ENCODE measurements around the gene ASNSD1. TPM values are rescaled to one million over a fixed set of nuclear protein-coding genes. Genes with fewer than 3 reads are reported as not detected.

The ASNSD1 gene
- total and polyA plus RNA-seq, 2 of the 13 experiments (the other 11 are each of a cell fraction or from before 2014, with no cell fraction given), result 35.1 to 96.6 TPM

DNA sequence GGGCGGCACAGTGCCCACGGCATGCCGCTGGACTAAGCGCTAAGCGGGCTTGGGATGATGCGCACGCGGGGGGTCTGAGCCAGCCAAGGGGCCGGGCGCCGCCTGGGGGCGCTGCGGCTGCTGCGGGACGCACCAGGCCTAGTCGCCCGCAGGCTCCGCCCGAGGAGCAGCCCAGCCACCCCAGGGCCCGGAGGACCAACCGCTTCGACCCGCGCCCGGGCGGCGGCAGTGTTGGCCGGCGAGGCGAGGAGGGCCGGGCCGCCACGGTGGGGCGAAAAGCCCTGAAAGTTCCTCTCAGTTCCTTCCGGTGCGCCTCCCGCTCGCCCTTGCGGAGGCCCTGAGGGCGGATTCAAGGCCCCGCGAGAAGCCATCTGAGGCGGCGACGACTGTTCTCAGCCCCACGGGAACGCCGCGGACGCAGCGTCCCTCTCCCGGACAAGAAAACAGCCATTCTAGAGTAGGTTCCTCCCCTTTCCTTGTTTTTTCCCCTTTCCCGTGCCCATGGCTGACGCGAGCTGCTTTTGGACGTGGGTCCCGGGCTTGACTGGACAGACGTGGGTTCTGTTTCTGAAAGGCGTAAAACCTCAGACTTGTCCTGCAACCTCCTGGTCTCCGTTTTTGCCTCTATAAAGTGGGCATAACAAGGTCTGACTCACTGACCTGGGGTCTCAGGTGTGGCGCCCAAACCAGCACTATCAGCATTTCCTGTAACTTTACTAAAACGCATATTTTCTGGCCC, 13.3 kb downstream of the ASNSD1 start, which contains the start of gene ANKAR (continued):
- TF ChIP-seq ZNF318 (CRISPR knock-in tag; IDR thresholded peaks at IDR 0.05) (0 out of 2 replicates have a peak, but pooled peaks have one; percentile 33), BRCA1 (CRISPR knock-in tag; IDR thresholded peaks at IDR 0.05) (peak; percentile 91), RXRA (CRISPR knock-in tag; IDR thresholded peaks at IDR 0.05) (peak; percentile 59; the same call in 1 of the 2 replicates), PAWR (CRISPR knock-in tag; IDR thresholded peaks at IDR 0.05; ENCODE audit: borderline replicate concordance) (0 out of 2 replicates have a peak, but pooled peaks have one; percentile 86), ZNF567 (CRISPR knock-in tag; IDR thresholded peaks at IDR 0.05; ENCODE audit: borderline replicate concordance) (peak; percentile 75; the same call in 1 of the 2 replicates), SKI (IDR thresholded peaks at IDR 0.05; ENCODE audit: partially characterized antibody) (peak; percentile 78), GZF1 (CRISPR knock-in tag; IDR thresholded peaks at IDR 0.05) (peak; percentile 85; the same call in 1 of the 2 replicates), ZNF816 (CRISPR knock-in tag; IDR thresholded peaks at IDR 0.05; ENCODE audit: borderline replicate concordance) (peak; percentile 89; the same call in 1 of the 2 replicates), ELF4 (CRISPR knock-in tag; IDR thresholded peaks at IDR 0.05; ENCODE audit: borderline replicate concordance) (no peak), KLF12 (CRISPR knock-in tag; IDR thresholded peaks at IDR 0.05; ENCODE audit: borderline replicate concordance) (peak; percentile 89), JDP2 (CRISPR knock-in tag; IDR thresholded peaks at IDR 0.05; ENCODE audit: borderline replicate concordance) (0 out of 2 replicates have a peak, but pooled peaks have one; percentile 64)
- TF ChIP-seq, protein P1, sequence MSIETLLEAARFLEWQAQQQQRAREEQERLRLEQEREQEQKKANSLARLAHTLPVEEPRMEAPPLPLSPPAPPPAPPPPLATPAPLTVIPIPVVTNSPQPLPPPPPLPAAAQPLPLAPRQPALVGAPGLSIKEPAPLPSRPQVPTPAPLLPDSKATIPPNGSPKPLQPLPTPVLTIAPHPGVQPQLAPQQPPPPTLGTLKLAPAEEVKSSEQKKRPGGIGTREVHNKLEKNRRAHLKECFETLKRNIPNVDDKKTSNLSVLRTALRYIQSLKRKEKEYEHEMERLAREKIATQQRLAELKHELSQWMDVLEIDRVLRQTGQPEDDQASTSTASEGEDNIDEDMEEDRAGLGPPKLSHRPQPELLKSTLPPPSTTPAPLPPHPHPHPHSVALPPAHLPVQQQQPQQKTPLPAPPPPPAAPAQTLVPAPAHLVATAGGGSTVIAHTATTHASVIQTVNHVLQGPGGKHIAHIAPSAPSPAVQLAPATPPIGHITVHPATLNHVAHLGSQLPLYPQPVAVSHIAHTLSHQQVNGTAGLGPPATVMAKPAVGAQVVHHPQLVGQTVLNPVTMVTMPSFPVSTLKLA (IDR thresholded peaks at IDR 0.05), result no peak

Measured in HepG2 (cell line).